Regular cardiac myocyte (primary cell): Measurements from ENCODE around the gene ETV4. TPM values are rescaled to one million over a fixed set of nuclear protein-coding genes. Genes with fewer than 3 reads are reported as not detected.

Experiments used
- total RNA-seq: library from RNA; depleted of rRNA; stranded (reverse); fragments of >200 nt; gene quantifications from 2 replicates; pipeline ENCODE4 v1.2.3, GENCODE V29; 2014

ETV4 gene
- 1.1 and 3.6 TPM in 2 replicates for total RNA-seq

DNA sequence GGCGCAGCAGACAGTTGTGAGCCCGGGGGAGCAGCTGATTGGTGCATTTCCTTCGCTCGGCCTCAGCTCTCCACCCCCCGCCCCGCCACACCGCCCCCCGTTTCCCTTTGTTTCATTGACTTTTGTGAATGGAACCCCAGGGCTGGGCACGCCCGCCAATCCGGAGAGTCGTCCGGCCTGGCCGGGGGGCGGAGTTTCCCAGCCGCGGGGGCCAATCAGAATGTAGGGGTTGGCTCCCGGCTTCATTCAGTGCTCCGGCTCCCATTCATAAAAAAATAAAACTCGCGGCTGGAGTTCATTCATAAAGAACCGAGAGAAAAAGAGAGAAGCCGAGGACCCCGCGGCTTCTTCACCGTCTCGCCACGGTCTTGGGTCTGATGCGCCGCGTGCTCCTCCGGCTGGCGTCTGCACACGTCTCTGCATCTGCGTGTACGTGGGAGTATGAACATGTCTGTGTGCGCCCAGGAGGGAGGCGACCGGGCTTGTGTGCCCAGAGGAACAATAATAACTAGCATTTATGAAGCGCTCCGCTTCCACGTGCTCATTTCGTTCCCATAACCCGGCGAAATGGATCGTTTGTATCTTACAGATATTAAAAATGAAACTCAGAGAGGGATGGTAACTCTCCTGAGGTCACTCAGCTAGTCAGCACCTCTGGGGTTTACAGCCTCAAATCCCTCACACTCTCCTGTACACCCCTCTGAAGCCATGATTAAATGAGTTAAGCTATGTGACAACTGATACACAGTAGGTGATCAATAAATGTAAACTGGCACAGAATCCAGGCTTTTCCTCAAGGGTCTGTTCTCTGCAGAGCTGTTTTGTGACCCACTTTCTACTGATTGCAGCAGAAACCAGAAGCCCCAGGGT lies at the start of gene ETV4:
ETV4 (minus strand) TSS at position 22 of the 870 bp plus-strand sequence. CDS start 723 bp downstream, outside the sequence.

DNA sequence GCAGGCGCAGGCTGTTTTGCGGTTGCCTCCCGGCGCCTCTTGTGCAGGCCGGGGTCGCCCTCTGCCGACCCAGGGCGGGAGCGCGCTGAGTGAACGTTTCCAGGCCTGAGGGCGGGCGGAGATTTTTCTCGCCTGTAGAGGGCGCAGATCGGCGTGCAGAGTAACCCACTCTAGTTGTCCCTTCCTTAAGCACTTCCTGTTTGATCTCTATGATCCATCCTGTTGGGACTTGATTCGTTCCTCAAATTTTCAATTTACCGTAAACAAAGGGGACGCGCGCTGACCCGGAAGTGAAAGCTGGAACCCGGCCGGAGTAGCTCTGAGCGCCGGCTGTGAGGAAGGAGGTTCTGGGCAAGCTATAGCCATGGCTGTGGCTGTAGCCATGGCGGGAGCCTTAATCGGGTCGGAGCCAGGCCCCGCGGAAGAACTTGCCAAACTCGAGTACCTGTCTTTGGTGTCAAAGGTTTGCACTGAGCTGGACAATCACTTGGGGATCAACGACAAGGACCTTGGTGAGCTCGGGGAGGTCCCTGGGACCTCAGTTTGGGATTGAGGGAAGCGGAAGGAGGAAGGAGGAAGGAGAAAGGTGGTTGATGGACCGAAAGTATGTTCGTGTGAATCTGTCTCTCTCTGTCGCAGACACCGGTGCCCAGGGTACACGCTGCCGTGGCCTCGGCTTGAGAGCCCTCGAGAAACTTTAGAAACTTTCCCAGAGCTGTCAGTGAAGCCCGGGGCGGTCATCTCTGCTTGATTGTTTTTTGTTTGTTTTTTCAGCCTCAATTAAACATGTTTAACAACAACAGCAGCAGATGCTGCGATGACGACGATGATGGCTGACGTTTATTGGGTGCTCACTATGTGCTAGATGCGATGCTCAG lies 62.2 kb downstream of the ETV4 start, which contains the start of gene DHX8:
DHX8 (plus strand) TSS at position 302 of the 878 bp plus-strand sequence; CDS start at position 365, 63 bp downstream.

Other genes with a start within 250 kb of the ETV4 start
- 11.9 and 22.0 TPM in 2 replicates for gene ARL4D, start 147.3 kb downstream of the ETV4 start, total RNA-seq
- 33.0 and 46.6 TPM in 2 replicates for gene DHX8, start 62.4 kb downstream of the ETV4 start, total RNA-seq
- gene MEOX1, start 115.6 kb upstream of the ETV4 start, total RNA-seq, result 2.8 TPM in 1 of 2 replicates, not detected in the other
- 10.9 and 20.0 TPM in 2 replicates for gene SOST, start 212.5 kb upstream of the ETV4 start, total RNA-seq
- gene DUSP3, start 232.6 kb upstream of the ETV4 start, total RNA-seq, result 52.0 and 73.6 TPM in 2 replicates
- gene CFAP97D1, start 234.1 kb upstream of the ETV4 start, total RNA-seq, result under 0.01 TPM in 2 replicates